ENCODE data around the gene APP. TPM values are rescaled to one million over a fixed set of nuclear protein-coding genes. Genes with fewer than 3 reads are reported as not detected.

The APP gene
- total and polyA plus RNA-seq, 2 experiments from 2014 or later = 55.7 to 316 TPM

GRCh38 chr21:26047279-26047967 lies 123.1 kb downstream of the APP start:
- Histone ChIP-seq H3K4me1 (ENCODE audit: insufficient read depth) (no peaks in the 10 kb centered on the region), H3K4me3 (no peak overlapping the region), H4K20me1 (ENCODE audit: insufficient read depth, poor library complexity, severe bottlenecking) (no peaks in the 10 kb centered on the region), H3K27ac (no peak overlapping the region), H3K79me2 (peaks cover 6% of the 10 kb centered on the region), H2AFZ (no peak overlapping the region), H3K4me2 (no peak overlapping the region), H3K36me3 (replicated peaks; ENCODE audit: insufficient read depth, low read depth) (no peaks in the 10 kb centered on the region), H3K27me3 (no peaks in the 10 kb centered on the region), H3K9me2 (replicated peaks; ENCODE audit: insufficient read depth) (no peaks in the 10 kb centered on the region), H3K9me3 (ENCODE audit: low read depth) (no peaks in the 10 kb centered on the region)
- WGBS (ENCODE audit: low lambda C conversion rate, missing lambda C conversion rate) = 93% methylated on average over 7 of the region's 7 CpGs
- no peak for DNase-seq (ENCODE audit: low spot score)
- TF ChIP-seq EZH2 (IDR thresholded peaks at IDR 0.05; ENCODE audit: borderline replicate concordance) (no peak), EZH2phosphoT487 (IDR thresholded peaks at IDR 0.05; ENCODE audit: low read depth, severe bottlenecking, unreplicated experiment) (no peak)
- TF ChIP-seq, protein P1, sequence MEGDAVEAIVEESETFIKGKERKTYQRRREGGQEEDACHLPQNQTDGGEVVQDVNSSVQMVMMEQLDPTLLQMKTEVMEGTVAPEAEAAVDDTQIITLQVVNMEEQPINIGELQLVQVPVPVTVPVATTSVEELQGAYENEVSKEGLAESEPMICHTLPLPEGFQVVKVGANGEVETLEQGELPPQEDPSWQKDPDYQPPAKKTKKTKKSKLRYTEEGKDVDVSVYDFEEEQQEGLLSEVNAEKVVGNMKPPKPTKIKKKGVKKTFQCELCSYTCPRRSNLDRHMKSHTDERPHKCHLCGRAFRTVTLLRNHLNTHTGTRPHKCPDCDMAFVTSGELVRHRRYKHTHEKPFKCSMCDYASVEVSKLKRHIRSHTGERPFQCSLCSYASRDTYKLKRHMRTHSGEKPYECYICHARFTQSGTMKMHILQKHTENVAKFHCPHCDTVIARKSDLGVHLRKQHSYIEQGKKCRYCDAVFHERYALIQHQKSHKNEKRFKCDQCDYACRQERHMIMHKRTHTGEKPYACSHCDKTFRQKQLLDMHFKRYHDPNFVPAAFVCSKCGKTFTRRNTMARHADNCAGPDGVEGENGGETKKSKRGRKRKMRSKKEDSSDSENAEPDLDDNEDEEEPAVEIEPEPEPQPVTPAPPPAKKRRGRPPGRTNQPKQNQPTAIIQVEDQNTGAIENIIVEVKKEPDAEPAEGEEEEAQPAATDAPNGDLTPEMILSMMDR (IDR thresholded peaks at IDR 0.05; ENCODE audit: poor library complexity) = no peak

- H3K27me3 ChIP-seq = no peaks in the 10 kb centered on the region
- no peak overlapping the region for H3K4me3 ChIP-seq
- peaks cover 2% of the 10 kb centered on the region for H4K20me1 ChIP-seq (ENCODE audit: insufficient read depth, poor library complexity, severe bottlenecking)
- H3K27ac ChIP-seq = no peak overlapping the region
- 98% methylated on average over 3 of the region's 3 CpGs for WGBS (ENCODE audit: low lambda C conversion rate, missing lambda C conversion rate)
- H2AFZ ChIP-seq = no peak overlapping the region
- H3K4me1 ChIP-seq (ENCODE audit: insufficient read depth) = no peaks in the 10 kb centered on the region
- no peaks in the 10 kb centered on the region for H3K36me3 ChIP-seq (replicated peaks; ENCODE audit: insufficient read depth, low read depth)
- TF ChIP-seq EZH2phosphoT487 (IDR thresholded peaks at IDR 0.05; ENCODE audit: low read depth, severe bottlenecking, unreplicated experiment) (no peak), EZH2 (IDR thresholded peaks at IDR 0.05; ENCODE audit: borderline replicate concordance) (no peak)
- TF ChIP-seq, protein P1 (IDR thresholded peaks at IDR 0.05; ENCODE audit: poor library complexity) = no peak
- no peak for DNase-seq (ENCODE audit: low spot score)
- H3K4me2 ChIP-seq = no peak overlapping the region
- peaks cover 16% of the 10 kb centered on the region for H3K79me2 ChIP-seq
- H3K9me2 ChIP-seq (replicated peaks; ENCODE audit: insufficient read depth) = no peaks in the 10 kb centered on the region
- no peaks in the 10 kb centered on the region for H3K9me3 ChIP-seq (ENCODE audit: low read depth)
Measured at GRCh38 chr21:26043891-26044290, 126.7 kb downstream of the APP start.

GRCh38 chr21:26042181-26042876 lies 128.2 kb downstream of the APP start:
- Histone ChIP-seq H3K4me1 (ENCODE audit: insufficient read depth) (no peaks in the 10 kb centered on the region), H3K36me3 (replicated peaks; ENCODE audit: insufficient read depth, low read depth) (no peaks in the 10 kb centered on the region), H3K27ac (no peak overlapping the region), H4K20me1 (ENCODE audit: insufficient read depth, poor library complexity, severe bottlenecking) (peaks cover 3% of the 10 kb centered on the region), H3K4me3 (no peak overlapping the region), H3K4me2 (no peak overlapping the region), H3K79me2 (peaks cover 30% of the 10 kb centered on the region), H3K27me3 (no peaks in the 10 kb centered on the region), H2AFZ (no peak overlapping the region), H3K9me3 (ENCODE audit: low read depth) (no peaks in the 10 kb centered on the region), H3K9me2 (replicated peaks; ENCODE audit: insufficient read depth) (no peaks in the 10 kb centered on the region)
- TF ChIP-seq, protein P1 (IDR thresholded peaks at IDR 0.05; ENCODE audit: poor library complexity) = no peak
- no peak for TF ChIP-seq EZH2phosphoT487 (IDR thresholded peaks at IDR 0.05; ENCODE audit: low read depth, severe bottlenecking, unreplicated experiment)
- TF ChIP-seq EZH2 (IDR thresholded peaks at IDR 0.05; ENCODE audit: borderline replicate concordance) = no peak
- 92% methylated on average over 3 of the region's 3 CpGs for WGBS (ENCODE audit: low lambda C conversion rate, missing lambda C conversion rate)
- no peak for DNase-seq (ENCODE audit: low spot score)
